PC-3 (cell line): ENCODE measurements around the gene PRKCG. TPM values are rescaled to one million over a fixed set of nuclear protein-coding genes. Genes with fewer than 3 reads are reported as not detected.

Source experiments
- ATAC-seq: fragments of 200-7000 bp; cut with Tn5 transposase; 2 replicates; pipeline ENCODE4 v1.9.1; 2020; ENCODE audit warnings: mild to moderate bottlenecking, moderate library complexity
- BruUV-seq: library from RNA; stranded (reverse); fragments of 400-500 nt; replicated peaks from 2 replicates; lab custom pipeline; 2021; lab: Mats Ljungman, UMichigan
- CTCF ChIA-PET: fragments of 300-600 bp; sonication (Branson Sonifier 250); formaldehyde crosslinking; loops from one replicate; lab custom pipeline; 2022; ENCODE audit warnings: antibody characterized with exemption; lab: Charles Lee
- POLR2A ChIA-PET: fragments of 300-600 bp; sonication (Branson Sonifier 250); formaldehyde crosslinking; loops from one replicate; lab custom pipeline; 2022; ENCODE audit warnings: antibody characterized with exemption; ENCODE audit not compliant: unreplicated experiment; lab: Charles Lee
- DNase-seq: peaks from one replicate; pipeline ENCODE4 v3.0.0-alpha.2; 2015
- H2AFZ ChIP-seq: fragments of 300-600 bp; sonication (generic); 2 replicates; pipeline ENCODE4 v1.6.0; 2016; ENCODE audit warnings: antibody characterized with exemption, low read length
- H3F3A ChIP-seq: fragments of 300-600 bp; sonication (generic); one replicate; pipeline ENCODE4 v1.6.0; 2017; ENCODE audit warnings: antibody characterized with exemption, low read length, control low read depth, mild to moderate bottlenecking; ENCODE audit not compliant: unreplicated experiment
- H3K27ac ChIP-seq: fragments of 300-600 bp; sonication (generic); 2 replicates; pipeline ENCODE4 v1.5.1; 2016; ENCODE audit warnings: mild to moderate bottlenecking, low read length
- H3K27me3 ChIP-seq: fragments of 300-600 bp; sonication (generic); 2 replicates; pipeline ENCODE4 v1.6.1; 2016; ENCODE audit warnings: low read length, mixed read lengths
- H3K36me3 ChIP-seq: fragments of 300-600 bp; sonication (generic); 2 replicates; pipeline ENCODE4 v1.6.1; 2016; ENCODE audit warnings: low read depth, mixed run types, low read length, mixed read lengths
- H3K4me1 ChIP-seq: fragments of 300-600 bp; sonication (generic); 2 replicates; pipeline ENCODE4 v1.5.1; 2016; ENCODE audit warnings: low read length; ENCODE audit not compliant: insufficient read depth
- H3K4me2 ChIP-seq: fragments of 300-600 bp; sonication (generic); 2 replicates; pipeline ENCODE4 v1.6.0; 2016; ENCODE audit warnings: low read length
- H3K4me3 ChIP-seq: fragments of 300-600 bp; sonication (generic); 2 replicates; pipeline ENCODE4 v1.5.1; 2016; ENCODE audit warnings: mild to moderate bottlenecking, low read length, mixed read lengths
- H3K79me2 ChIP-seq: fragments of 300-600 bp; sonication (generic); 2 replicates; pipeline ENCODE4 v1.6.1; 2017; ENCODE audit warnings: low read length, mixed read lengths
- H3K9ac ChIP-seq: fragments of 300-600 bp; sonication (generic); 2 replicates; pipeline ENCODE4 v1.6.0; 2016; ENCODE audit warnings: mild to moderate bottlenecking, low read length
- H3K9me2 ChIP-seq: fragments of 300-600 bp; sonication (generic); replicated peaks from 2 replicates; pipeline ENCODE4 v1.6.1; 2016; ENCODE audit warnings: mixed run types, low read length, mixed read lengths
- H3K9me3 ChIP-seq: fragments of 300-600 bp; sonication (generic); 2 replicates; pipeline ENCODE4 v1.6.1; 2016; ENCODE audit warnings: low read length, mixed read lengths
- H4K20me1 ChIP-seq: fragments of 300-600 bp; sonication (generic); 2 replicates; pipeline ENCODE4 v1.6.1; 2016; ENCODE audit warnings: low read length, mixed read lengths
- CTCF ChIP-seq: fragments of 300-600 bp; sonication (generic); conservative IDR thresholded peaks from 2 replicates; pipeline ENCODE4 v1.5.1; 2017; ENCODE audit warnings: antibody characterized with exemption, low read depth, mild to moderate bottlenecking, low read length
- EZH2 ChIP-seq: fragments of 300-600 bp; sonication (generic); IDR thresholded peaks from one replicate; pipeline ENCODE4 v1.6.1; 2017; ENCODE audit warnings: antibody characterized with exemption, mild to moderate bottlenecking, low read length; ENCODE audit not compliant: unreplicated experiment
- EZH2phosphoT487 ChIP-seq: fragments of 300-600 bp; sonication (generic); IDR thresholded peaks from 2 replicates; pipeline ENCODE4 v1.6.1; 2018; ENCODE audit warnings: mild to moderate bottlenecking, antibody characterized with exemption, low read length, borderline replicate concordance
- intact Hi-C: fragments of 100-400 bp; cut with micrococcal nuclease; formaldehyde crosslinking; loops from 2 replicates; pipeline ENCODE4 v1.9.0; 2023
- total RNA-seq: library from RNA; depleted of rRNA; stranded (reverse); fragments of >200 nt; gene quantifications from 2 replicates; pipeline ENCODE4 v1.2.3, GENCODE V29; 2014

Gene PRKCG
- total RNA-seq, 1 experiment from 2014 or later = 1.5 TPM

GRCh38 chr19:53927739-53928138 is 45.7 kb downstream of the PRKCG start:
- Histone ChIP-seq H3K9me3 (no peaks in the 10 kb centered on the region), H4K20me1 (no peaks in the 10 kb centered on the region), H3K27ac (no peak overlapping the region), H3K4me3 (no peak overlapping the region), H3K27me3 (peaks cover 8% of the 10 kb centered on the region), H3K36me3 (no peaks in the 10 kb centered on the region), H3K79me2 (no peaks in the 10 kb centered on the region), H3K9ac (no peak overlapping the region), H3K4me2 (no peak overlapping the region), H3K4me1 (no peaks in the 10 kb centered on the region), H3F3A (no peaks in the 10 kb centered on the region), H2AFZ (no peak overlapping the region), H3K9me2 (no peaks in the 10 kb centered on the region)
- intact Hi-C loops = loop anchor here (1.0 kb wide), 1 partner anchor 24 kb away; no protein-coding TSS in a partner anchor
- ATAC-seq = peak; percentile 54; the same call in 1 of the 2 replicates
- BruUV-seq = no TSS peak
- TF ChIP-seq EZH2phosphoT487 (no peak), CTCF (no peak), EZH2 (no peak)
- ChIA-PET CTCF (interaction anchor here (0.6 kb wide), 1 partner anchor 107 kb away, joined by 3 read pairs; no protein-coding TSS in a partner anchor), POLR2A (no interaction called here)
- peak; percentile 78 for DNase-seq

- no peaks in the 10 kb centered on the region for H3K9me3 ChIP-seq
- no peaks in the 10 kb centered on the region for H3K4me1 ChIP-seq
- H3K9me2 ChIP-seq = no peaks in the 10 kb centered on the region
- intact Hi-C loops = no loop called here
- H3K27me3 ChIP-seq = 0 out of 2 replicates have a peak, but pooled peaks cover 3% of the 10 kb centered on the region
- no peaks in the 10 kb centered on the region for H3K79me2 ChIP-seq
- no peak overlapping the region for H3K4me2 ChIP-seq
- no peaks in the 10 kb centered on the region for H3F3A ChIP-seq
- ChIA-PET POLR2A (no interaction called here), CTCF (interaction anchor here (0.6 kb wide), 1 partner anchor 428 kb away, joined by 10 read pairs; no protein-coding TSS in a partner anchor)
- no peak for ATAC-seq
- DNase-seq = no peak
- no peaks in the 10 kb centered on the region for H4K20me1 ChIP-seq
- H2AFZ ChIP-seq = no peak overlapping the region
- no peak for TF ChIP-seq CTCF
- TF ChIP-seq EZH2 = no peak
- no peak for TF ChIP-seq EZH2phosphoT487
- no peaks in the 10 kb centered on the region for H3K36me3 ChIP-seq
- BruUV-seq = no TSS peak
- H3K27ac ChIP-seq = no peak overlapping the region
- no peak overlapping the region for H3K4me3 ChIP-seq
- H3K9ac ChIP-seq = no peak overlapping the region
Measured at GRCh38 chr19:53936029-53936428, 54.0 kb downstream of the PRKCG start.

GRCh38 chr19:53942001-53942786 is 60.2 kb downstream of the PRKCG start:
- ChIA-PET CTCF (no interaction called here), POLR2A (no interaction called here)
- H3K4me3 ChIP-seq = no peak overlapping the region
- H3K4me2 ChIP-seq = no peak overlapping the region
- H3K9me2 ChIP-seq = no peaks in the 10 kb centered on the region
- TF ChIP-seq CTCF (peak; percentile 24; the same call in 1 of the 2 replicates), EZH2 (no peak)
- H3K9ac ChIP-seq = no peak overlapping the region
- H3K4me1 ChIP-seq = no peaks in the 10 kb centered on the region
- no peaks in the 10 kb centered on the region for H3K36me3 ChIP-seq
- DNase-seq = peak; percentile 19
- no peaks in the 10 kb centered on the region for H3F3A ChIP-seq
- no peak for ATAC-seq
- H2AFZ ChIP-seq = no peak overlapping the region
- no peaks in the 10 kb centered on the region for H4K20me1 ChIP-seq
- intact Hi-C loops = no loop called here
- H3K9me3 ChIP-seq = no peaks in the 10 kb centered on the region
- no peaks in the 10 kb centered on the region for H3K79me2 ChIP-seq
- no peak overlapping the region for H3K27ac ChIP-seq
- no TSS peak for BruUV-seq
- peaks cover 4% of the 10 kb centered on the region; the same call in 1 of the 2 replicates for H3K27me3 ChIP-seq
